HG03432 (cell line): ENCODE data around the gene OSBPL1A.

Experiments used
- ATAC-seq: cut with Tn5 transposase; IDR thresholded peaks from one replicate; pipeline ENCODE4 v1.9.1; 2021; ENCODE audit warnings: mild to moderate bottlenecking, moderate library complexity; ENCODE audit not compliant: unreplicated experiment

The OSBPL1A gene

DNA sequence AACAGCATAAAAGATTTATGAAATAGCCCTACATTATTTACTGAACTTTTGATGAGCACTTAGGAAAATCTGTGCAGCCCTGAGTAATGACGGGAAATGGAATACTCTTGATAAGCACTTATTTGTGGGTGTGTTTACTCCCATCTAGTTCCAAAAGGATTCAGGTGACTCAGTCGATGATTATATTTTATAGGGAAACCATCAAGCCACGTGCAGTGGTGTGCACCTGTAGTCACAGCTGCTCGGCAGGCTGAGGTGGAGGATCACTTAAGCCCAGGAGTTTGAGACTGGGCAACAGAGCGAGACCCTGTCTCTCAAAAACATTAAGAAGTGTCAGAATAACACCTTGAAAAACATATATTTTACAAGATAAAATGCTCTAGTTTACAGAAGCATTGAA is 166.9 kb downstream of the OSBPL1A start:
- no peak for ATAC-seq

DNA sequence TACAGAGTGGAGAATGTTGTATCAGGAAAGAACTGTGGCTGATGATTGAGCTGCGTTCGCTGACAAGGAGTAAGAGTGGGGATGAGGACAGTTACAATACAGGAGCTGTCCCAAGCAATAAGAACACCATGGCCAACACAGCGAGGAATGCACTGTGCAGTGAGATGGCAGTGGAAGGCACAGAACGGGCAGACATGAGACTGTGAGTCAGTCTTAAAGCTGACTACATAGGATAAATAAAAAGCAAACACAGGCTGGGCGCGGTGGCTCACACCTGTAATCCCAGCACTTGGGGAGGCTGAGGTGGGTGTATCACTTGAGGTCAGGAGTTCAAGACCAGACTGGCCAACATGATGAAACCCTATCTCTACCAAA is 169.0 kb downstream of the OSBPL1A start:
- no peak for ATAC-seq

DNA sequence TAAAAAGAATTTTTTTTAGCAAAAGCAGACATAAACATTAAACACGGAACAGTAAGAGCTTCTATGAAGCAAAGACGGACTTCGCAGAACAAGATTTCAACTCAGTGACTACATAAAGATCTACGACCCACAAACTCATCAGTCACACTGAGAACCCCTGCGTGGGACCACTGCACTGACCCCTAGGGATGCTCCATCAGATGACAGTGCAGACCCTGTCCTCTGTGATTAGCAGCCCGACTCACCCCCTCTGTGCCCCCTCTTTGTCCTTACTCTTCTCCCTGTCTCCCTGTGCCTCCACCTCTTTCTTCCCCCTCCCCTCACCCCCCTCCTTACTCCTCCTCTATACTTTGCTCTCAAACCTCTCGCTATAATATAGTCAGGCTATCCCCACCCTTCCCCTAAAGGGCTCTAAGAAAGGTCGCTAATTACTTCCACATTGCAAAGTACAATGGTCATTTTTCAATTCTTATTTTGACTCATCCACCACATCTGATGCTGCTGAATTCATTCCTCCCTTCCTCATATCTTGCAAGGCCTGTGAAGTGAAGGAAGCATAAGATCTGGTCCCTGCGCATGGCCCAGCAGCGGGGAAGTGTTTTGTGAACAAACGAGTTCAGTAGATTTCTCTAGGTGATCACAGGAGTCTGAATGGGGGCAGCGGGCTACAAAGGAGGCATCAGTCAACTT is 169.5 kb downstream of the OSBPL1A start:
- ATAC-seq, result no peak

DNA sequence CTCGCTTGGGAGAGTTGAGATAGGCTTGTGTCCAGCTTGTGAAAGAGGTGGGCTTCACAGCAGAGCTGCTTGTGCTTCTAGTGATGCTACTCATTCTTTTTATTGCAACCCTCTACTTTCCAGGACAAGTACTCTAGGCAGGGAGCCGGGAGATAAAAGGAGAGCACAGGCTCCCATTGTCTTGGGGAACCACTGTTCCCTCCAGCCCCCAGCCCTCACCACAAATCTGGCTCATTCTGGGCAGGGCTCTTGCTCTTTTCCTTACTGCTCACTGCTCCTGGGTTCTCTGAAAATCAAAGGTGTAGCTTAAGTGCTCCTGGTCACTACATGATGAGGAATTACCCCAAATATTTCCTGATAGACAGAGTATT is 177.3 kb downstream of the OSBPL1A start:
- ATAC-seq, result no peak

DNA sequence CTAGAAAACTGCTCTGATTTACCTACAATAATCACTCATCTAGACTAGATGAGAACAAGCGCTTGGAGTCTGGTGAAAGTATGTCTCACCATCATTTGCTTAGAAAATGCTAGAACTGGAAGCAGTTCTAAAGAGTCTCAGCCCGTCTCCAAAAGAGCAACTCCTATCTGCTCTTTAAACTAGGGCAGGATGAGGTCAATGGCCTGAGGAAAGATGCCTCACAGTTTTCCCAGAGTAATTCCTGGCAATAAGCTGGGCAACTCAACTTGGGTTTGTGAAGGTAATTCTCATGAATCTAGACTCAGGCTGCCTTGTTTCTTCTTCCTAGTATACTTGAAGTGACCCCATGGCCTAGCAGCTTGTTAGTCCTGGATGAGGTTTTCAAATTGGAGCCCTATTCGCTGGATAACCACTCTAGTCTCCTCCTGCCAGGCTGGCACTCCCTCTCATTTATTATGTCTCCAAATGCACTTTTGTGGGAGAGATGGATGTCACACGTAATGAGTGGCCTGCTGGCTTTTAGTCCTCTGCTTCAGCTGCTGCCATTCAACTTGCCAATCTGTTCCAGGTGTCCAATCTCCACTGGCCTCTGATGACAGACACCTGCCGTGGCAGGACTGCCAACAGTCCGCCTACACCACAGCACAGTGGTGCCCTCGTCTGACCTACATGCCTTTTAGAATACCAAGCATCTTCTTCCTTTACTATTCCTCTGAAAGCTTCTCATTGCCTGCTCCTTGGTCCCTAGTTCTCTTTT is 177.9 kb downstream of the OSBPL1A start:
- no peak for ATAC-seq

DNA sequence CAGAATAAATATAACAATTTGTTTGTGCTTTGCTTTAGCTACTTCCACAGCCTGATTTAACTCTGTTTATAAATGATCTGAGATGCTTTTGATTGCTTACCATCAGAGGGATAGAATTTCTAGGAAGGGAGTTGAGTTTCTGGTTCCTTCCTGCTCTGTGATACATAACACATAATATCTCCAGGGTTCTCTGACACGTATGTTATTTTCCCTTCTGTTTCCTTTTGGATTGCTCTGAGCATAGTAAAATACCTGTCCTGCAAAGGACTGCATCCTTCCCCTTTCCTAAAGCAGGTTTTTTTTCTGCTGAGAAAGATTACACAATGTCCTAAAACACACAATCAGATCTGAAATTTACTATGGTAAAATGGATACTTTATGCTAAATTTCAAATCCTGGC is 182.7 kb downstream of the OSBPL1A start:
- no peak for ATAC-seq

DNA sequence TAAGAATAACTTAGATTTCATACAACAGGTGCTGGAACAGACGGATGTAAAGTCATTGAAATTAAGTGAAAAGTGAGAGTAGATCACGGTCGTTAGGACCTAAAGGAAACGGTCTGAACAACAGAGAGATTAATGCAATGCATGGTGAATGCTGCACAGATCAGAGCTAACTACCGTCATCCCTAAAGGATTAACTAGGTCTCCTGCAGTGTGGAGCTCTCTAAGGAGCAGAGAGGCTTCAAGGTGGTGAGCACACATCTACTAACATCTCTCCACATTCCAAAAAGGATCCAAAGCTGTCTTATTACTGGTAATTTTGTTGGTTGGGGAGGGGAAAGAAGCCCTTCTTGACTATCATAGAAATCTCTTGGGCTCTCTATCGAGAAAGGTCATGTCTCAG is 183.5 kb downstream of the OSBPL1A start:
- ATAC-seq, result no peak

DNA sequence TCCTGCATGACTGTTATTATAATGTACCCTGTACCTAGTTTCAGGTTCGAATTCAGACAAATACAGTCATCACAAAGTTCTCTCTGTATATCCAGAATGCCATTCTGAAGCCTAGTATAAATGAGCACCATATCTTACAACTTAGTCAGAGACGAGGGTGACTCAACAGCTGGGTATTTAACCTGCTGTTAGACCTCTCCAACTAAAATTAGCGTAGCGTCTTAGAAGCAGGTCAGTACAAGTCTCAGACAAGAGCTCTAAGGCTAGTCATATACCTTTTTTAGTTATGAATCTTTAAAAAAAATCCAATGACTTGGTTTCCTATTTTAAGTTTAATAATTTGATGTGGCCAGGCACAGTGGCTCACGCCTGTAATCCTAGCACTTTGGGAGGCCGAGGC is 184.7 kb downstream of the OSBPL1A start:
- no peak for ATAC-seq

DNA sequence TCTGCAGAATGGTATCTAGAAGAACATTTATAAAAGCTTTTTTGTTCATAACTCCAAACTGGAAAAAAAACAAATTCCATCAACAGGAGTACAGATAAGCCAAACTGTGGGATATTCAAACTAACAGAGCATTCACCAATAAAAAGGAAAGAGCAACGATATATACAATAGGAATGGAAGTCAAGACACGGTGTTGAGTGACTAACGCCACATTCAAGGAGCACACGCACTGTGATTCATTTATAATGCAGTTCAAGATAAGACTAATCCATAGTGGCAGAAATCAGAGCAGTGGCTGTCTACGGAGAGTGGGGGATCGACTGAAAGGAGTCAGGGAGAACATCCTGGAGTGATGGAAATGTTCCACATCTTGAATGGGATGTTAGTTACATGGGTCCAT is 188.1 kb downstream of the OSBPL1A start:
- no peak for ATAC-seq

DNA sequence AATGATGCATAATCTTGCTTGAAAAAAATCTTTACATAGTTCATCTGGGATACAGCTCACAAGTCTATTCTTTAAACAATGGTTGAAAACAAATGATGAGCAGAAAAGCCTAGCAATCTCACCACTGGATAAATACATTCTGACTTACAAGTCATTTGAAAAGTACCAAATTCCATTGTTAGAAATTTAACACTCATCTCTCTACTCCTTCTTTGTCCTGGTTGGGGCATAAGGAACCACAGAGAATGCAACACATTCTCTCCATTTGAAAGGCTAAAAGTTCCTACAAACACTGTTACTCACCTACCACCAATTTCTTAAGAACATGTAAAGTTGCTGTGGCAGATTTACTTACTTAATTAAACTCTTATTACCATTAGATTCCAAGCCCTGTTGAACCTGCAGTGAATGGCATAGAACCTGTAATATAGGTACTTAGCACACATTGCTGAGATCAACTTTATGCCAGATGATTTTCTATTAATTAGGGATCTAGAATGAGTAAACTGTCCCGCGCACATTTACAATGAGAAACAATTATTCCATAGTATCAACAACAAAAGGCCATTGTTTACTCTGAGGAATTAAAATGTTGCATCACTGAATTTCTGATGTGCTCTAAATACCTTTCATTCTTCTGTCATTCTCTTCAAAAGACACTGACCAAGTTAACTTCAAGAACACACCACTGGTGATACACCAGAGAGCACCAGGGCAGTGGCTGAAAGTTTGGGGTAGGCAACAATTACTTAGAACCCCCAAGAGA is 189.2 kb downstream of the OSBPL1A start:
- ATAC-seq, result no peak

DNA sequence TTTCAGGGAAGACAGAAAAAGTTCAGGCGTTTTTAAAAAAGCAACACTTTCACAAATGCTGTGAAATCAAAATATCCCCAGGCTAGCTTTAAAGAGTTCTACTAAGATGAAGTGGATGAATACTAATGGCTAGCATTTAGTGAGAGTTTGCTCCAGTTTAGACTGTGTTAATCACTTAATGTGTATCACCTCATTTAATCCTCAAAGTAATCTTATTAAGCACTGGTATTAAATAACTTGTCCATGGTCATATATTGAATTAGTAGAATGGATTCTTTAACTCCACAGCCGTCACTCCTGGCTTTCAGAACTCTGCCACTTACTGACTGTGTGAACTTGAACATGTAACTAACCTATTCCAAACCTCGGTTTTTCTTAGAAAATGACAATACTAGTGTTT is 192.7 kb downstream of the OSBPL1A start:
- no peak for ATAC-seq

DNA sequence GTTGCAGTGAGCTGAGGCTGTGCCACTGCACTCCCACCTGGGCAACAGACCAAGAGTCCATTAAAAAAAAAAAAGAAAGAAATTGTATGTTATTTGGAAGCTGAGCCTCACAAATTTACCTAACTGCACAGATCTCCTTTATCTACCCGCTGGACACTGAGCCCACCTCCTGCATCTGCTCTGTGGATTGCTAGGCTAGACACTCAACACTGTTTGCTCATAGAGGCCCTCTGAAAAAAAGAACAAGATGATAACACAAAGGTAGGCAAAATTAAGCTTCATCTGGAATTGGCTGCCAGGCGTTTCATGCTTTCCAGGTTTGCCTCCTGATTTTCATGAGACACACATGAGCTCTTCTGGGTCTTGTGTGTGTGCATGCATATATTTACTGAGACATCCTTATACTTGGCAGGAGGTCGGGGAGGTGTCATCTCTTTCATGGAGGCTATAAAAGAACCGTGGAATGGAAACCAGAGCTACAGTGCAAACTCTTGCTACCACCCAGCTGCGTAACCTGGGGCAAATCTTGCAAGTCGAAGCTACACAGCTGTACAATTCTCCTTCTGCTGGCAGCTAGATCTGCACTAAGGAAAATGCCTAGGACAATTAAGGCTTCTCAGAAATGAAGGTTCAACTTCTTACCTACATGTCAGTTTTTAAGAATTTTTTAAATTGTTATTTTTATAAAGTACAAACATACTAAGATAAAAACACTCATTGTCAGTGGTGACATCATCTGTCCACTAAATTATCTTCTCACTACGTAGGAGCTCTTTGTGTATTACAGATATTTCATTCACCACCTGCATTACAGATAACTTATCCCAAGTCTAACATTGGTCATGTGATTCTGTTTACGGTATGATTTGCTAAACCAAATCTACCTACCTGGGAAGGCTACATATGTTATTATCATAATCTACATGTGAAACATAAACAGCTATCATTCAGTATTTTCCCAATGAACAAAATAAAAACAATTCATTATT is 195.6 kb downstream of the OSBPL1A start:
- ATAC-seq, result no peak

DNA sequence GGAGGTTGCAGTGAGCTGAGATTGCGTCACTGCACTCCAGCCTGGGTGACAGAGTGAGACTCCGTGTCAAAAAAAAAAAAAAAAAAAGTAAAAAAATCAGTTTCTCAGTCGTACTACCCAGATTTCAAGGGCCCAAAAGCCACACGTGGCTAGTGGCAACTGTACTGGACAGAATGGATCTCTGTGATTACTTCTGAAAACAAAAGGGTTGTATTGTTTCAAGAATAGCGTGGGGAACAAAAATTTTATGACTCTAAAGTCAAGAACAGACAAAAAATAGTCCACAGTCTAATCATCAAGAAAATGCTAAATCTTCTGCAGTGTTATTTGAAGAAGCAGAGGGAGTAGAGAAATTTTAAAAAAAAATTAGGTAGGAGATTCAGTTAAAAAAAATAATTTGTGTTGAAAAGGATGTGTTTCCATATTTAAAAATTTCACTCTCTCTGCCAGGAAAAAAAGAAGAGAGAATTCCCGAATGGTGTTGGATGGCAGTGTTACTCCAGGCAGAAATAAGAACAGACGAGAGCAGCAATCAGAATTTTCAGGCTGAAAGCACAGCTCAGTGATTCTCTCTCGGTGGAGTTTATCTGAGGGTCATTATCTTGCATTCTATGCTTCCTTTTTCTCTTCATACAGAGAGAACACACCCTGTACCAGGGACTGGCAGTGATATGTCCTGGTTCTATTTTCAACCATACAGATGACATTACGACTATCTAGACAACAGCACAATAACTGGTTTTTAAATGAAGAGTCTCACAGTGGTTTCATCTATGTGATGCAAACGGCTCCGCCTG is 196.9 kb downstream of the OSBPL1A start:
- no peak for ATAC-seq

DNA sequence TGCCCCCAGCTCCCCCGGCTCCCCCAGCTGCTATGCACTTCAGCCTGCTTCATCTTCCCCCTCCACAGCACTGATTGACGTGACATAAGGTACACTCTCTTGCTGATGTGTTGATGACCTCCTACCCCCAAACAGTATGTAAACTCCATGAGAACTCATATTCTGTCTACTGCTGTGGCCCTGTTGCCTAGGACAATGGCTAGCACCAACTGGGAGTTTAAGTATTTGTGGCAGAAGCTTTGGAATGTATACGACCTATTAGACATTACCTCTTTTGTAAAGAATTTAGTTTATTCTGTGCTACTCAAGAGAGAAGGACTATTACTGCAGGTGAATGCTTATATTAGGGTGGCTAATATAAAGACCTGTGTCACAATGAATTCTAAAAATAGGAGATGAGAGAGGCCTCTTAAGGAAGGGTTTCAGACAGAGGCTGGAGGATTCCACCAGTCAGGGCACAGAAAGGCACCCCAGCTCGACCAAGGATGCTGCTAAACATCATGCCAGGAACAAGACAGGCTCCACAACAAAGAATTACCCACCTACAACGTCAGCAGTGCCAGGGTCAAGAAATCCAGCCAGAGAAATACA is 198.2 kb downstream of the OSBPL1A start:
- ATAC-seq, result no peak

DNA sequence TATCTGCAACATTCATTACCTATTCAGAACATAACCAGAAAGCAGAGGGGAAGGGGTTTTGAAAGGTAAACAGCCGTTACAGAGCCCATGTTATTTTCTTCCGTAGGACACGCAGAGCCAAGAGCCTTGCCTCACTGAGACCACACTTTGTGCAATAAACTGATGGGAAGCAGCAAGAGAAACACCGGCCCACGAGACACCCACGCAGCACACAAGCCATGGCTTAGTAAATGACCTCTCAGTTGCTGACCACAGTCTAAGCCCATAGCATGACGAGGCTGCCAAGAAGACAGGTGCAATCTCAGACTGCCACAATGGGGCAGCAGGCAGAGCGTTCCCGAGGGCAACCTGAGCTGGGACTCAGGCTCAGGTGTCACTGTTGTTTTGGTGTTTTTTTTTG is 199.2 kb downstream of the OSBPL1A start:
- ATAC-seq, result no peak

DNA sequence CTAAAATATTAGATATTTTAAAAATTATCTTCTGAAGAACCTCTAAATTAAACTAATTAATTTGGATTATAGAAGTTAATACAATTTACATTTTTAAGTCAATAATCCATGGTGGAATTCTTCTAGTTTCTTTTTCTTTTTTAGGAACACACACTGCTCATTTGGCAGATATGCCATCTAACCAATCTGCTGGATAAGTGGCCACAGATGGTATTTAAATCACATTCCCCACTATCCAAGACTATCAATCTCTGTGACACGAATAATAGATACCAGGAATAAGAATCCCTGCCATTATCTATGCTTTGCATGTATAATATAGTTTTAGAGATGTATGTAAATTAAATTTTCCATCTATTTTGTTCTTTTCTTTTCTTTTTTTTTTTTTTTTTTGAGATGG is 200.2 kb downstream of the OSBPL1A start:
- no peak for ATAC-seq

DNA sequence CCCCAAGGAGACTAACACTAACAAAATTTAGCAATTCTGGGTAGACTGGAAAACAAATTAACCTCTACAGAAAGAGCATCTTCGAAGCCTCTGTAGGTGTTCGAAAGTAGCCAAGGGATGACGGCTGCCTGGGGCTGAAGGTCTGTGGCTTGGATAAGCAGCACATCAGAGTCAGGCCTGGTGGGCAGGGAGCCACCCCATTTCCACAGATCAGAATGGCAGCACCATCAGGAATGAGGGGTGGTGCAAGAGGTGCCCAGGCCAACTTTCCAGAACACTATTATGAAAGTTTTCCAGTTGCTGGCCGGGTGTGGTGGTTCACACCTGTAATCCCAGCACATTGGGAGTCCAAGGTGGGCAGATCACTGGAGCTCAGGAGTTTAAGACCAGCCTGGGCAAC is 200.9 kb downstream of the OSBPL1A start:
- ATAC-seq, result no peak

DNA sequence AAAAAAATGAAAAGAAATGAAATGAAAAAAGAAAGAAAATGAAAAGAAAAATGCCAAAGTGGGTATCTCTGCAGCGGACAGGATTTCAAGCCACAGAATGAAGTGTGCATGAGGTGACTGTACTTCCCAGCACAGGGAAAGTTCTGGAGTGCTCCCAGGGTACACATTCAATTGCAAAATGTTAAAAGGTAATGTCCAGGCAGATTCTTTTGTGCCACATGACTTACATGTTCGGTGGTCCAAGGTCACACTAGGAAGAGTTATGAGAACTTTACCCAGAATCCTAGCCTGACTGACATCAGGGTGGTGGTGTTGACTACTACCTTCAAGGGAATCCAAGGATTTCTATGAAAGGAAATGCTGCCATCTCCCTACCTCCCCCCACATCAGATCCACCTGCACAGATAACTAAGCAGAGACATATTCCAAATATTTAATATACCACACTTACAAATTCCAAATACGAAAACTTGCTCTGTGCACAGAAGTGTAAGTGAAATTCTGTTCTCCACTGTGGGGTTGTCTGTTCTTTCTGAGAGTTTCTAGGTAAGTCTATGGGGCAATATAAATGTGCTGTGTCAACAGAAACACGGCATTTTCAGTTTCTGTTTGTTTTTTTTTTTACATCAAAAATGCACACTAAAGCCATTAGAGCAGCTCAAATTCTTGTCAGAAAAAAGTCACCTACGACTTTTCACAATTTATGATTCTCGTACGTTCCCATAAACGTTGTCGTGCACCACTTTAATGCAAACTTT is 202.1 kb downstream of the OSBPL1A start:
- ATAC-seq, result no peak

DNA sequence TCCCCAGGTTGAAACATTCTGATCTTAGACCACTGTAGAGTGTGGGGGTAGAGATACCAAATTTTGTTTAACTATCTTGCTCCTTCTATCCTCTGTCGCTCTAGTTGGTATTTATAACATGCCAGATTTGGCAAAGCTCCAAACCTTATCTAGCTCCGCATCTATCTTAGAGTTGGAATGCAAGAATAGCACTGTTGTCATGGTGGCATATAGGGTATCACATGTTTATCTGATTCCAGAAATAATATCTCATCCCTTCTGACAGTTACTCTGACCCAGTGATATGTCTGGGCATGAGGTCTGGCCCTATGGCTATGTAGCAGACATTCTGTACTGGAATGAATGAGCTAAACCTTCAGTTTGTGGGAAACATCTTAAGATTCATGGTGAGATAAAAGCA is 207.0 kb downstream of the OSBPL1A start:
- ATAC-seq, result no peak
